PC-9 (cell line): Measurements from ENCODE around the gene CLTB.

Experiments used
- CTCF ChIP-seq: fragments of 200-600 bp; sonication (generic); conservative IDR thresholded peaks from 2 replicates; pipeline ENCODE4 v1.6.1; 2017; ENCODE audit warnings: mixed run types, antibody characterized with exemption, mild to moderate bottlenecking, moderate library complexity
- EZH2 ChIP-seq: fragments of 200-600 bp; sonication (generic); IDR thresholded peaks from 2 replicates; pipeline ENCODE4 v1.8.0; 2017; ENCODE audit warnings: antibody characterized with exemption, low read depth

DNA sequence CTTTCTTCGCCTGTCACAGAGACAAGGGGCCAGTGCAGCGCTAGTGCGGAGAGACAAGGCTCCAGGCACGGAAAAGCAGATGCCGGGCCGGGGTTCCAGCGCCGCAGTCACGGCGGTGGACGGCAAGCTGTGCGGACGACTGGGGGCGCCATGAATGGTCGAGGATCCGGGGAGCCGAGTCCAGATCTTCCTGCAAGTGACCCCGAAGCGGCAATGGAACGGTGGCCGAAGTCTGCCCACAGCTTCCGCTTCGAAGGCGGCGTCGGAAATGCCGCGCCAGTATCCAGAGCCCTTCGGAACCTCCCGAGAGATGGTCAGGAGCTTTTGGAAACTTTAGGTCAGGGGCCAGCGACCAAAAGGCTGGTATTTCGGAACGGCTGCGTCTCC, 31.2 kb upstream of the CLTB start:
- TF ChIP-seq CTCF (no peak), EZH2 (no peak)
